ENCODE measurements around the gene SOCS7.

DNA sequence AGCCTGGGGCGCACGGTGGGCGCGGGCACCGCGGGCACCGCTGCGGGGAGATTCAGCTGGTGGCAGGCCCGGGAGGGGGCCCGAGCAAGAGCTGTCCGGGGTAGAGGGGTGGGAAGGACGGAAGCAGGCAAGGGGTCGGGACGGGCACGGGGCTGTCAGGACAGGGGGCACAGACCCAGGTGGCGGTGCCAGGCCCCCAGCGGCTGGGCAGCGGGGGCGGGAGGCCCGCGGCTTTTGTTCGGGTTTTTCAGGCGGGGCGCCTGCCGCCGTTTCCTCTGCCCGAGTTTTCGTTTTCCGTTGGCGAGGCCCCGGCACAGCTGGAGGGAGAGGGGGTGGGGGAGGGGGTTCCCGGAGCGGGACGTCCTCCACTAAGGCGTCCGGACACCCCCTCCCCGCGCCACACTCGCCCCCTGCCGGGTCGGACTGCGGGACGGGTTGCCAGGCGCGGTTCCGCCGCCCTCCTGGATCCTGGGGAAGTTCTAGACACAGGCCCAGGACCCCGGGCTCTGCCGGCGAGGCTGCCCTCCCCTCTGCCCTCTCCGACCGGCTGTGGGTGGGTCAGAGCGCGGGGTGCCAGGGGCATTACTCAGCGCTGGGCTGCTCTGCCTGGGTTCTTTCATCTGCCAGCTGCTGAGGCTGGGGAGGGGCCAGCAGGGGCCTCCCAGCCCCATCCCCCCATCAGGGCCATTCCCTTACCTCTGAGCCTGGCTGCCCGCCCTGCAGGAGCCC is 77.2 kb downstream of the SOCS7 start:
- TF ChIP-seq CTCF (IDR thresholded peaks at IDR 0.05) (no peak), EZH2 (IDR thresholded peaks at IDR 0.05; ENCODE audit: borderline replicate concordance, insufficient read depth, low read depth, low read length, poor library complexity, severe bottlenecking) (no peak)
